Activated gamma-delta T cell treated with anti-CD3 and anti-CD28 coated beads, Interleukin-2, amount 50 U/mL, for 16 hours (primary cell): ENCODE measurements around the gene TIAM1.
A peak's percentile ranks its signal among the peaks of the same experiment; 100 is the strongest.

Source experiments
- DNase-seq: peaks from one replicate; pipeline ENCODE4 v3.0.0-alpha.2; 2020; ENCODE audit warnings: low read depth

The TIAM1 gene

DNA sequence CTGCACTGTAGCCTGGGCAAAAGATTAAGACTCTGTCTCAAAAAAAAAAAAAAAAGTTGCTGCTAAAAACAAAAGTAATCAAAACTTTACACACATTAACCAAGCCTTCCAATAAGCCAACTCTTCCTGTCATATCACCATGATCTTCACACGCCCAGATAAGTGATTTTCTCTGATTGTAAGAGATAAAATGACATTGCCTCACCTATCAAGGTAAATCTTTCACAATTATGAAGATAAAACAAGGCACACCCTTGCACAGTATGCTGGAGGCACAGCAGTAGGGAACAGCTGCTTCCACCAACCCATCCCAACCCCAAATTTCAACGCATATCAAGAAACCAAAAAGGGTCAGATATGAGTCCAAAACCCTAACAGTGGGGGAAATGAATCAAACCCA lies 8.8 kb upstream of the TIAM1 start:
- DNase-seq, result no peak

DNA sequence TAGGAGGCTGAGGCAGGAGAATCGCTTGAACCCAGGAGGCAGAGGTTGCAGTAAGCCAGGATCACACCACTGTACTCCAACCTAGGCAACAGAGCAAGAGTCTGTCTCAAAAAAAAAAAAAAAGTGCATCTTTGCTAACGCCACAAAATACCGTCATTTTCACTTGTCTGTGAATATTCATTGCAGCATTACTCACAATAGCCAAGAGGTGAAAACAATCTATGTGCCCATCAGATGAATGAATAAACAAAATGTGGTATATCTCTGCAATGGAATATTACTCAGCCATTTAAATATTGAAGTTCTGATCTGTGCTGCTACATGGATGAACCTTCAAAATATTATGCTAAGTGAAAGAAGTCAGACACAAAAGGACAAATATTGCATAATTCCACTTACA lies 7.9 kb upstream of the TIAM1 start:
- no peak for DNase-seq

DNA sequence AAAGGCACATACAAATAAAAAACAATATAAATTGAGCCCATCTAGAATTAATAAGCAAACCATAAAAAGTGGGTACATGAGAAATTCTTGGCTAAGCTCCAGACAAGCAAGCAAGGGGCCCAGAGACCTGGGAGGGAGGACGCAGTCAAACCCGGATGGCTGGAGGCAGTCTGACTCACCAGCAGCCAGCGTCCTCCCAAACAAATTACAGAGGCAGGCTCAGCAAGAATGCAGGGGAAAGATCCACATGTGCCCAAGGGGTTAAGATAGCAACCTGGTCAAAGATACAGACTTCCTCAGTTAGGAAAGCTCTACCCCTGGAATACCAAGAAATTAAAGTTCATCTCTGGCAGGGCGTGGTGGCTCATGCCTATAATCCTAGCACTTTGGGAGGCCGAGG lies 7.4 kb upstream of the TIAM1 start:
- DNase-seq, result no peak

DNA sequence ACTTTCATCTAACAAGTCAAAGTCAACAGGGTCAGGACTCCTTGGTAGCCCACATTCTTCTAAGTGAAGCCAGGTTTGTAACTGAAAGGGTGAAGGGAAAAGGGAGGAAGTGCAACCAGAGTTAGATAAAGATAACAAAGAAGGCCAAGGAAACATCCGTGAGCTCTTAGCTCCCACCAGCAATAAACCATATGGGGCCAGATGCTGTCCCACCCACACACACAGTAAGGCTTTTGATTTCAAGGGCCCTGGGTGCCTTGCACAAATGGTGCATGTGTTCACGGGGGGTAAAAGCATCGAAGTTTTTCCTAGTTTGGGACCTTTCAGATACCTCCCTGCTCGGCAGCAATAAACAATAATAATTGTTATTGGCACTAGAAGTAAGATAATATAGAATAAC lies 5.1 kb upstream of the TIAM1 start:
- no peak for DNase-seq

DNA sequence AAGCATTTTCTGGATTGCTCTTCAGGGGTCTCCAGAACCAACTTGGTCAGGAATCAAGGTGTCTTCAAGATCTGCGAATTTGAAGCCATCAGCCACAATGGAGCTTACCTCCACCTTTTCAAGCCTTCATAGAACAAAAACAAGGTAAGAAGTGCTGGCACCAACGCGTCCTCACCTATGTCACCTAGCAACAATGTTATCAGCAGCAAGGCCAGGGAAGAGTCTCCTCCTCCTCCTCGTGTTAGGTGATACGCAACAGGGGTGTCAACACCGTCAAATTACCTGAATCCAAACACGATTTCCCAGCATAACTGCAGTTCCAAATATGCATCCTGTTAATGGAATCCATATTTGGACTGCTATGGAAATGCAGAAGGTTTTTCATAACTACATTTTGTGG lies 4.1 kb upstream of the TIAM1 start:
- no peak for DNase-seq

DNA sequence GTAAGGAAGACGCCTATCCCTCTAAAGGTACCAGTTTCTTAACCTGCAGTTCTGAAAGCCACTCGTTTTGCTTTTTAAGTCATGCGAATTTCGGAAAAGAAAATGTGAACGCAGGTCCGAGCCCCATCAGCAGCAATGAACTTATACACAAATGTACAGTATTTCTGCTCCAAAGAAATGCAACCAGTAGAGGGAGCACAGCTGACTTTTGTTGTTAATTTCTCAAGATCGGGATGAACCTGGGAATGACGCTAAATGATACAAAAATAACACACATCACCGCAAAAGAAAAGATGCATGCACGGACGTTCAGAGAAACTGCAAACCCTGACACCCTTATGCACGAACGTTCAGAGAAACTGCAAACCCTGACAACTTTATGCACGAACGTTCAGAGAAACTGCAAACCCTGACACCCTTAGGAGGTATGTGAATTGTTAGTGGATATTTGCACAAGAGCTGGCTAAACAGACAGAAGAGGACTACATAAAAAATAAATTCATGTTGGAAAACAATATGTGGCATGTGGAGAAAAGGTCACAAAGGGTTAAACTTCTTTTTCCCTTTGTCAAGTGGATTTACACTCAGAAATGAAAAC lies 3.5 kb upstream of the TIAM1 start:
- no peak for DNase-seq

DNA sequence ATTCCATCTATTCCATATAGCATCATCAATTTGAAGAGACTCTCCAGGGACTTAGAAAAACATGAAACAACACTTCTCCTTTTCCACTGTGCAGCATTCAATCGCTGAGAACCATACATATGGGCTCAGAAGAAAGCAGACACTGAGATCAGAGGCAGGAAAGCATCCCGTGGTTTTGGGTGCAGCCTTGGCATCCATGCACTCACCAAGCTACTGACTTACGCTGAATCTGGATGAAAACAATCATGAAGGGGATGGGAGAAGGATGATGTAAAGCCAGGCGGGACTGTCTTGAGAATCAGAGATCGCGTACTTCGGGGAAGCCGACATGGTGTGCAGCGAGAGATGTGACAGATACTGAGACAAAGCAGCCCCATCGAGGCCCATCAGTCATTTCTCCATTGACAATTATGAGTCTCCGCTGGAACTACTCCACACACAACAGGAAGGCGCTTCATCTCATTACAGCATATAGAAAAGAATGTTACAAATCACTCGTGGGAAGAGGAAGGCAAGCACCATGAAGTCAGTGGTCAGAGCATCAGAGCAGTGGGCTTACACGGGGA lies 2.3 kb upstream of the TIAM1 start:
- DNase-seq, result no peak

DNA sequence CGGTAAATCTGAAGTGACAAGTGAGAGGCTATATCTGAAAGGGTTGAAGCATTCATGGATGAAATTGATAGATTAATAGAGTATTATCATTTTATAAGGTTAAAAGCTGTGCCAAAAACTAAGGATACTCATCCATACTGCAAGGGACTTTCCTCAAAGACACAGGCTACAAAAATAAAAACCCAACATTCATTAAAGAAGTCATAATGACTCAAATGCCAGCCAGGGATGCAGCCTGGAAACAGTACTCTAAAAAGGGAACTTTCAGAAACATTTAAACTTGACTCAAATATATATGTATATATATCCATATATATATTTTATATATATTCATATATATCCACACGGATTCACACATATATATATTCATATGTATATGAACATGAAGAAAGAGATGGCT lies 1.1 kb upstream of the TIAM1 start:
- DNase-seq, result no peak

DNA sequence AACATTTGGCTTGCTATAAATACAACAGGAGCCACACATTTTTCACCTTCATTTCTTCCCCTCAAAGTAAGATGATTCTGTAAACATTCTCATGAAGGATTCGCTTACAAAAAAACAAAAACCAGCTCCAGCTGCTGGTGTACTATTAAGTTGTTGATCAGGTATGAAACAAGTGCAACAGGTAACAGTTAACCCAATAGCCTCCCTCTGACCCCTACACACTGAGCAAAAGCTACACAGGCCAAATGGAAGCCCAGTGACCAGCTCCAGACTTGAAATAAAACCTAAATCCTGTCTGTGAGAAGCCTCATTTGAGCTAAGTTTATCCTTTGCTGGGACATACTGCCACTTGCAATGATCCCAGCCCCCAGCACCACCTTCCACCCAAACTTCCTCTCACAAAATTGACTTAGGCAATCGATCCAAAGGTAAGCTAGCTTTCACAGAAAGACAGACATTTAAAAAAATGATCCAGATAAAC lies 991 bp downstream of the TIAM1 start:
- DNase-seq, result no peak

DNA sequence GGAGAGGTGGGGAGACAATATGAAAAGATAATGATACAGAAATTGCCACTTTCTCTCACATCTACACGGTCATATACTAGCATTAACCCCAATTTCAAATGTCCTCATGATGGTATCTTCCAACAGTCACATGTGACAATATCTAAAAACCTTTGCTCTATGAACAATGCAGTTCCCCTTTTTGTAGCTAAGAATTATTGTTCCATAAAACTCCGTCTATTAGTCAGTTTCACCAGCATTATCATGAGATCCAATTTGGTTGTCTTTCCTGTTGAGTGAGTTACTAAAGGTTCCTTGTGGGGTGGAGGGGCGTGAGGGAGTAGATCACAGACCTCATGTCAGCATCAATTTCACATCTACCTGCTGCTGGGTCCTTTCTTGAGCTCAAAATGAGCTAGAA lies 1.7 kb downstream of the TIAM1 start:
- DNase-seq, result no peak

DNA sequence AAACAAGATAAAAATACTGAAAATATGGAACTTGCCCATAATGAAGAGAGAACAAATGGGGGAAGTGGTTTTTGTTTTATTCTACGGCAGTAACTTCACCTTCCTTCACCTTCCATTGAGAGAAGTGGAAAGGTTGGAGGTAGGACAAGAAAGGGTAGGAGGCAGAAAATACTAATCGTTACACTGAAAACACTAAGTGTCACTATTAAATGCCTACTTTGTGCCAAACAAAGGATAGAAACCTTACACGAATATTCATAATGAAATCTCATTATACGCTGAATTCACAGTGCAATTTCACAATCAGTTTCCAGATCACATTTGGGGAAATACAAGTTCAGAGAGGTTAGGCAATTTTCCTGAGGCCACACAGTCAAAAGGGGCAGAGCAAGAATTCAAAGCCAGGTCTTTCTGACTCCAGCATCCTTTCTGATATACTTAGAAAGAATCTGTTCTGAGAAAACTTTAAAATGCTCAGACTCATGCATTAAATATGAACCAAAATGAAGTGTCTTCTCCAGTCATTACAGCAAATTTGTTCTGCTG lies 3.0 kb downstream of the TIAM1 start:
- DNase-seq, result no peak

DNA sequence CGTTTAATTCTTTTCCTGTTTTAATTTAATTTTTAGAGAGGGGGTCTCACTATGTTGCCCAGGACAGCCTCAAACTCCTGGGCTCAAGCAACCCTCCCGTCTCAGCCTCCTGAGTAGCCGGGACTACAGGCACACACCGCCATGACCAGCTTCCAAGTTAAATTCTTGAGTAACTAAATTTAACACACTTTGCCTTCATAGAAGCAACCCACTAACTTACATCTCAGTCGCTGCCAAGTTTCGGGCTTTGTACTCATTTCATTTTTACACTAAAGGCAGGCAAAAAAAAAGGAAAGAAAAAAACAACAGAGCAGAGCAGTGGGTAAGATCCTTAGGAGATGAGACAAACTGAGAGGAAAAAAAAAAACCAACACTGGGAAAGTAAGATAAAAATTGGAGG lies 3.5 kb downstream of the TIAM1 start:
- DNase-seq, result no peak

DNA sequence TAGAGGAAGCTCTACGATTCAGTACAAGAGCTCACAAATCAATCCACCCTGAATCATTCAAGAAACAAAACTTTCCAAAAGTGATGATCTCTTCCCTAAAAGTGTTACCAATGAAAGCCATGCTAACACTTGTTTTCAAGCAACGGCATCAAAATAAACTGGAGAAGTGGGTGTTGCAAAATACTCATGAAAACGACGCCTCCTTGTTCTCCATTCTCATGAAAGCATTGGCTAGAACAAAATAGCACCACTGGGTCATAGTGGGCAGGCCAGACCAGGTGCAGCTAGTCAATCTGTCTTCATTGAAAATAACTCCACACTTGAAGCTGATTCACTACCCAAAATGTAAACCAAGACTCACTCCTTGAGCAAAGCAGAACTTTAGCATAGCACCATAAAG lies 4.3 kb downstream of the TIAM1 start:
- no peak for DNase-seq

DNA sequence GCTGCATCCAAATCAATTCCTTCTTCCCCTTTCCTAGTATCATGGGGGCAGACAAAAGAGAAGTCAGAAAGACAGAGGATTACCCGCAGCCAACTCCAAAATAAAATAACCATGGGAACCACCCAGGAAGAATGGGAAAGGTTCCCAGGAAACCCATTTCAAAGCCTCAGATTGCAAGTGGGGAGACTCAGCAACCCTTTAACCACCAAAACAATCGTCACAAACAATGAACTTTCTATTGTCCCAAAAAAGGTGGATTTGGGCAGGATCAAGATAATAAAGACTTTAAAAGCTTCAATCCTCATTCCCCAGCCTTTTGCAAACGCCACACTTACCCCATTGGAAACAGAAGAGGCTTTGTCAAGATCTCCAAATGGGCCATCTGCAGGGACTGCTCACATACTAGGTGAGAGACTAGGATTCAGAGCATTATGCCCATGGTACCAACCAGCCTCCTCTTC lies 5.1 kb downstream of the TIAM1 start:
- no peak for DNase-seq

DNA sequence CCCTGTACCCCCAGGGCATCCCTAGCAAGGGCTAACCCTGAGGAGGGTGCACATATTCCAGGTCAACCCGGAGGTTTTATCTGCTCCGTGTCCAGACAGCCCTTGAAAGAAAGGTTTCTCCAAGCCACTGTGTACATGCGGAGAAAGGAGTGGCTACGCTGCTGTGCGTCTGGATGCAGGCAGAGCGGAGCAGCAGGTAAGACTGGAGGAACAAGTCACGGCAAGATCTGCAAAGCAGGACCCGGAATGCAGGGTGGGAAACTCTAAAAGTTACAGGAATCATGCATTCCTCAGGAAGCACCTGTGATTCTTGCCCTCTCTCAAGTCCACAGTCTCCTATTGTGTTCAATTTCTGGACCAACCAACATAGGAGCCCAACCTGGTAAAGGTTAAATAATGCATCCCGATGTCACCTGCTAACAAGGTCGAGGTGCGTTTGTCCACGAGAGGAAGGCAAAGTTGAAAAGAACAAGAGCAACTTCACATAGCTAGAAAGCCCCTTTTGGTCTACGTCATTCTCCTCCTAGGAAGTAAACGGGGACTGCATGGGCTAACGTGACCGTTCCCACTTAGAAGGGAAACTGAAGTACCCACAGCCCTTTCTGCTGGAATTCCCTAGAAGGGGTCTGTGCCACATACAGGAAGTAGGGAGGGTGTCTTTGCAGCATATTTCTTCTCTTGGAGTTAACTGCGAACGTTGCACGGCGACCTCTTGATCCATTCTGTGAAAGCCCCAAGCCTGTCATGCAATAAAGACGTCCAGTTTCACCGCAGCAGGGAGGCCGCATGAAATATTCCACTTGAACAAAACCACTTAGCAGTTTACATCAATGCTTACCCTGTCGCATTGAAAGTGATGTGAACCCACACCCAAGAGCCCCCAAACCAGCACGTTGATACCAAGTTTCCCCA lies 5.8 kb downstream of the TIAM1 start:
- no peak for DNase-seq

DNA sequence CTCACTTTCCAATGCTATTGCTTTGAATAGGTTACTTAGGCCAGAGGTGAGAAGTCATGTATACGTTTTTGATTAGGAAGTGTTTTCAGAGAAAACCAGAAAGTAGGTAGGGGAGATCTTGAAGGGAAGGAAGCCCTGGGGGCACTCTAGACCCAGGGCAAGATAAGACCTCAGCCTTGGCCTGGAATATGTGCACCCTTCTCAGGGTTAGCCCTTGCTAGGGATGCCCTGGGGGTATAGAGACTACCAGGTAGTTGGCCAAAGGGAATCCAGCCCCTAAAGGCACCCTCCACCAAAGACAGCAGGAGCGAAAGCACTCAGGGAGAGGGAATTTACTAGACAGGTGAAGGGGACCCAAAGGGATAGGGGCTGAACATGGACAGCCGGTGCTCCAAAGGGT lies 7.0 kb downstream of the TIAM1 start:
- DNase-seq, result no peak

DNA sequence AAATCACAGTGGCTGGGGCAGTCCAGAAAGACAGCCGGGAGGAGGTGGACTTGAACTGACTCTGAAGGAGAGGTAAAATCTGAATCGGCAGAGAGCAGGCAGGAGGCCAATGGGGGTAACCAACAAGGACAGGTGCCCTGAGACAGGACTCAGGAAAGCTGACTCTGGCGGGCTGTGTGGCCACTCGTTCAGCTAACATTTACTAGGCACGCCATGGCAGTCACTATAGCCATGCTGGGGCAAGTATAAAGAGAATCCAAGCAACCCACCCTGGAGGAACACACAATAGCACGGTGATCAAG lies 7.4 kb downstream of the TIAM1 start:
- no peak for DNase-seq

DNA sequence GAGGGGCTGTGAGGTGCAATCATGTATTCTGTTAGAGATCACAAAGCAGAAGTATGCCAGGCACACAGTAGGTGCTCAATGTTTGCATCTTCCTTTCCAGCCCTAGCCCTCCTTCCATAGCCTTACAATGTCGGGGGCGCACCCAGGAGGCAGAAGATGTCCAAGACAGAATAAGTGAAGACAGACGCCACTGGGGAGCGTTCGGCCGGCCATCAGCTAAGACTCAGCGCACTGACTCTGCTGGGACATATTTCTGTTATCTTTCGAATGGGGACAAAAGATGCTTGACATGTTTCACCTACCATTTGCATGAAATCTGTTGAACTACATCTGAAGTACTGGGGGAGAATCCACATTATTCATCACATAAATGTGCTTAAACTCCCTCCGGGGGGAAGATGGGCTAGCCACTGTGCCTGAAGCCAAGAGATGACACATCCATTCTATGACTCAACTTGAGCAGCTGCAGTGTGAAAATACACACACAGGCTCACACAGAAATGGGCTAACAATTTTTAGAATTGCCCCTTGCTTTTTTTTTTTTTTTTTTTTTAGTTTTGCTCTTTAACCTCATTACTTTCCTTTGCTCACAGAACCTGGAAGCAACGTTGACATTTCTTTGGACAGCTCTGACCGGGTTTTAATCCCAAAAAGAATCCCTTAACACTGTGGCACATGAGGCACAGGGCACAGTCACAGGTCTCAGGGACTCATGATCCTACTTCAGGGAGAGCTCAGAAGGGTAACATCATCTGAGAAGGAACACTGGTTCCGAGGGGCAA lies 7.9 kb downstream of the TIAM1 start:
- DNase-seq, result peak; percentile 33

DNA sequence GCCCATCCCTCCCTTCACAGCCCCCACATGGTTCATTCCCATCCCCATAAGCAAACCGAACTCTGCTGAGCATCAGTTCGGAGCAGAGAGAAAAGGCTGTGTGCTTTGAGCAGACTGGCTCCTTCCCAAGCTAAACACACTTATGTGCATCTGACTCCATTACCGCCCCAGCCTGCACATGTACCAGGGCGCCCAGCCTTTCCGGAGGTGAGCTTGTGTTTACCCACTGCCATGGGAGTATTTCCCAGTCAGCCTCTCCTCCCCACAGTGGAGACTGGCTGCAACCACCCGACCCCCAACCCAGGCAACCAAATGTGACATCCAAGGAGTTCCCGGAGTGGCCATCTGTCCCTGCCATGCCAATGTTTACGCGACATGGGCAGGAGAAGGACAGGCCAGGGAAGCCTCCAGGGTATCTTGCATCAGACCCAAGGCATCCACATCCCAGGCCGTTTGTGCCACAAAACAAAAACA lies 9.4 kb downstream of the TIAM1 start:
- DNase-seq, result no peak

DNA sequence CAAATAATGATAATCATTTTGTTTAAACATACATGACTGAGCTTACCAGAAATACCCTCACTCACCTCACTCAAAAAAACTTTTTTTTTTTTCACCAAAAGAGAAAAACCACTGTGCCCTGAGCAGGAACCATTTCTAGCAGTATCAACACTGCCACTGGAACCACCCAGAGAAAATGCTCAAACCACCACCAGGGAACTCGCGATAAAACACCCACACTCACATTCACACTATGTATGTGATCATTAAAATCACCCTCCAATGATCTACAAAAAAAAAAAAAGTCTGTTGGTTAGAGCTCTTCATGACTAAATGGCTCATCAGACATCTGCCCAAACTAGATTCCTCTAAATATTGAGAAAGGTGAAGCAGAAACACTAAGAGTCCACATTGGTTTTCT lies 11.5 kb downstream of the TIAM1 start:
- DNase-seq, result no peak

DNA sequence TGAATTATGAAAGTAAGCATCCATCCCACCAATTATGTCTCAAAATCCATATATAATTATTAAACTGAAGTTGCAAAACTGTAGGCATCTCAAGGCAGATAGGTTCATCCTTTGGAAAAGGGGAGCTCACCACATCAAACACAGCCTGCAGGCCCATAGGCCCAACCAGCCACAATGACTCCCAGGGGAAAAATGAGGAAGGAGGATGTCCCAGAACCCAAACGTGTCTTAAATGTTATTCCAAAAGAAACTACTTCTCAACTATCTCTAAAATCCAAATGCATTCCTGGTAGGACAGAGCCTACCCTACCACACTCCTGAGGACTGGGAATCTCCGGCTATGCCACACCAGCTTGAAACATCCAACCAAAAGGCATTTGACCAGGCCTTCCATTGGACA lies 12.8 kb downstream of the TIAM1 start:
- no peak for DNase-seq

DNA sequence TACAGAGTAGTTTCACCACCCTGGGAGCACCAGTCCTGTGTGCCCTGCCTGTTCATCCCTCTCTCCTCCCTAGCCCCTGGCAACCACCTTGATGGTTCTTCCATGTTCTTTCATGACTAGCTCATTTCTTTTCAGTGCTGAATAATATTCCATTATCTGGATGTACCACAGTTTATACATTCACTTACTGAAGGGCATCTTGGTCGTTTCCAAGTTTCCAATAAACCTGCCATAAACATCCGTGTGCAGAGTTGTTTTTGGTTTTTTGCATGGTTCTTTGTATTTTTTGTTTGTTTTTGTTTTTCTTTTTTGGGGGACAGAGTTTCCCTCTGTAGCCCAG lies 13.9 kb downstream of the TIAM1 start:
- DNase-seq, result no peak
